Peyer's patch (tissue), 4 donors: ENCODE measurements around the gene C20orf144. TPM values are rescaled to one million over a fixed set of nuclear protein-coding genes. Genes with fewer than 3 reads are reported as not detected.

Source experiments
- DNase-seq, 3 donors: peaks; one replicate each; pipeline ENCODE4 v3.0.0-alpha.2; 2017 to 2019
- H3K27ac ChIP-seq, 4 donors: fragments of 200-600 bp; sonication (generic); one replicate each; pipeline ENCODE4 v1.5.1; 2016 to 2019
- H3K27me3 ChIP-seq, 2 donors: fragments of 200-600 bp; sonication (generic); one replicate each; pipeline ENCODE4 v1.5.1; 2019
- H3K36me3 ChIP-seq, 3 donors: fragments of 200-600 bp; sonication (generic); one replicate each; pipeline ENCODE4 v1.5.1; 2016 to 2019
- H3K4me1 ChIP-seq, 4 donors: fragments of 200-600 bp; sonication (generic); one replicate each; pipeline ENCODE4 v1.5.1; 2016 to 2019
- H3K4me3 ChIP-seq, 4 donors: fragments of 200-600 bp; sonication (generic); 1 replicate in 3 of 4; 2 replicates in 1 of 4; pipeline ENCODE4 v1.5.1; 2016 to 2019; ENCODE audit warnings: mild to moderate bottlenecking in 1 of 4
- H3K9me3 ChIP-seq, 4 donors: fragments of 200-600 bp; sonication (generic); one replicate each; pipeline ENCODE4 v1.5.1; 2016 to 2019; ENCODE audit warnings: mild to moderate bottlenecking in 1 of 4
- CTCF ChIP-seq, 6 experiments: fragments of 450-650 bp in 4 of 6; fragments of 200-600 bp in 2 of 6; sonication (generic) in 1 of 6; IDR thresholded peaks; one replicate each; pipeline ENCODE4 v1.5.1; 2017 to 2019; ENCODE audit warnings: antibody characterized with exemption in 6 of 6, mild to moderate bottlenecking in 3 of 6, moderate library complexity in 1 of 6
- POLR2A ChIP-seq, 2 donors: fragments of 450-650 bp; IDR thresholded peaks; one replicate each; pipeline ENCODE4 v1.5.1; 2017; ENCODE audit warnings: antibody characterized with exemption in 2 of 2, mild to moderate bottlenecking in 2 of 2, moderate library complexity in 2 of 2
- total RNA-seq, 4 donors: library from RNA; depleted of rRNA; stranded (reverse); fragments of >200 nt; gene quantifications; one replicate each; pipeline ENCODE4 v1.1.0, GENCODE V29; 2016

The C20orf144 gene
- total RNA-seq, 4 donors from 2014 or later = not detected

GRCh38 chr20:33664762-33665144 lies 2.6 kb downstream of the C20orf144 start:
- Histone ChIP-seq H3K27ac (peak overlapping the region in 2 of 4 donors; percentile 90 to 93), H3K36me3 (peaks cover 0 to 15% (median 0%) of the 10 kb centered on the region in 3 donors)

GRCh38 chr20:33666293-33667244 lies 4.4 kb downstream of the C20orf144 start, which contains the start of gene ACTL10:
Gene ACTL10, plus strand, starts transcription at chr20:33666943. Its CDS starts 555 bp downstream, at chr20:33667498.
- DNase-seq = peak; percentile 97 to 99 (median 98)
- H3K36me3 ChIP-seq = peaks cover 0 to 12% (median 0%) of the 10 kb centered on the region in 3 donors
- TF ChIP-seq POLR2A (IDR thresholded peaks at IDR 0.05) (peak; percentile 87 to 96), CTCF (IDR thresholded peaks at IDR 0.05) (peak in 3 of 6 experiments; percentile 32 to 51 (median 48))
- H3K9me3 ChIP-seq = no peaks in the 10 kb centered on the region
- H3K4me3 ChIP-seq = peak within 1 kb of the TSS; percentile 63 to 75 (median 66)
- peak within 1 kb of the TSS; percentile 84 to 95 (median 93) for H3K27ac ChIP-seq
- no peaks in the 10 kb centered on the region for H3K27me3 ChIP-seq
- peaks cover 0 to 40% (median 10%) of the 10 kb centered on the region in 4 donors for H3K4me1 ChIP-seq

More at GRCh38 chr20:33664762-33665144, 2.6 kb downstream of the C20orf144 start:
- peaks cover 0 to 40% (median 10%) of the 10 kb centered on the region in 4 donors for H3K4me1 ChIP-seq
- no peaks in the 10 kb centered on the region for H3K27me3 ChIP-seq
- H3K4me3 ChIP-seq = no peak overlapping the region
- no peak for DNase-seq
- no peaks in the 10 kb centered on the region for H3K9me3 ChIP-seq
- TF ChIP-seq POLR2A (IDR thresholded peaks at IDR 0.05) (no peak), CTCF (IDR thresholded peaks at IDR 0.05) (no peak)

- Histone ChIP-seq H3K9me3 (no peaks in the 10 kb centered on the region), H3K27ac (peak overlapping the region; percentile 84 to 95 (median 93)), H3K27me3 (no peaks in the 10 kb centered on the region), H3K4me1 (peaks cover 0 to 44% (median 10%) of the 10 kb centered on the region in 4 donors), H3K4me3 (peak overlapping the region; percentile 63 to 75 (median 66)), H3K36me3 (peaks cover 0 to 12% (median 0%) of the 10 kb centered on the region in 3 donors)
- TF ChIP-seq POLR2A (IDR thresholded peaks at IDR 0.05) (no peak), CTCF (IDR thresholded peaks at IDR 0.05) (no peak)
- DNase-seq = peak in 2 of 3 donors; percentile 81 to 84
Measured at GRCh38 chr20:33667245-33667675, 5.1 kb downstream of the C20orf144 start.

GRCh38 chr20:33667676-33668465 lies 5.7 kb downstream of the C20orf144 start:
- H3K36me3 ChIP-seq = peaks cover 0 to 12% (median 0%) of the 10 kb centered on the region in 3 donors
- DNase-seq = peak; percentile 76 to 90 (median 89)
- TF ChIP-seq CTCF (IDR thresholded peaks at IDR 0.05) (peak; percentile 87 to 99 (median 94)), POLR2A (IDR thresholded peaks at IDR 0.05) (no peak)
- peak overlapping the region; percentile 84 to 95 (median 93) for H3K27ac ChIP-seq
- peak overlapping the region; percentile 63 to 75 (median 66) for H3K4me3 ChIP-seq
- peaks cover 0 to 45% (median 10%) of the 10 kb centered on the region in 4 donors for H3K4me1 ChIP-seq
- H3K9me3 ChIP-seq = no peaks in the 10 kb centered on the region
- H3K27me3 ChIP-seq = no peaks in the 10 kb centered on the region
